Esophagus muscularis mucosa (tissue), 4 donors: ENCODE measurements around the gene KAZN. TPM values are rescaled to one million over a fixed set of nuclear protein-coding genes. Genes with fewer than 3 reads are reported as not detected.

Experiments used
- DNase-seq: peaks from one replicate; pipeline ENCODE4 v3.0.0-alpha.2; 2017; ENCODE audit errors: extremely low spot score
- H3K27ac ChIP-seq, 4 donors: fragments of 200-600 bp; sonication (generic); replicated peaks in 1 of 4; 1 replicate in 3 of 4; 2 replicates in 1 of 4; pipeline ENCODE4 v1.5.1; 2016 to 2019; ENCODE audit warnings: mild to moderate bottlenecking in 1 of 4
- H3K27me3 ChIP-seq, 4 donors: fragments of 200-600 bp; sonication (generic); one replicate each; pipeline versions ENCODE4 v1.5.1 to v1.6.0; 2016 to 2019
- H3K36me3 ChIP-seq, 4 donors: fragments of 200-600 bp; sonication (generic); one replicate each; pipeline ENCODE4 v1.5.1; 2016 to 2019
- H3K4me1 ChIP-seq, 4 donors: fragments of 200-600 bp; sonication (generic); one replicate each; pipeline ENCODE4 v1.5.1; 2016 to 2019
- H3K4me3 ChIP-seq, 4 donors: fragments of 200-600 bp; sonication (generic); 1 replicate in 2 of 4; 2 replicates in 2 of 4; pipeline ENCODE4 v1.5.1; 2016 to 2019; ENCODE audit warnings: mild to moderate bottlenecking in 4 of 4, moderate library complexity in 1 of 4
- H3K9me3 ChIP-seq, 4 donors: fragments of 200-600 bp; sonication (generic); 1 replicate in 3 of 4; 2 replicates in 1 of 4; pipeline ENCODE4 v1.5.1; 2016 to 2019
- EP300 ChIP-seq: sonication (generic); formaldehyde crosslinking; IDR thresholded peaks from one replicate; pipeline ENCODE4 v1.6.1; 2017; ENCODE audit warnings: antibody characterized with exemption
- POLR2A ChIP-seq: fragments of 450-650 bp; IDR thresholded peaks from one replicate; pipeline ENCODE4 v1.6.1; 2017; ENCODE audit warnings: antibody characterized with exemption, moderate library complexity, mild to moderate bottlenecking, low read depth
- POLR2AphosphoS5 ChIP-seq, 2 donors: sonication (generic); formaldehyde crosslinking; IDR thresholded peaks; one replicate each; pipeline ENCODE4 v1.6.1; 2017; ENCODE audit warnings: antibody characterized with exemption in 2 of 2
- WGBS: methylation state at CpG from one replicate; pipeline ENCODE4 v1.1.5; 2018; 5-methylcytosine and 5-hydroxymethylcytosine counted together
- intact Hi-C: fragments of 100-400 bp; cut with DNase I; formaldehyde crosslinking; loops from one replicate; pipeline ENCODE4 v1.15.1; 2023
- total RNA-seq, 4 donors: library from RNA; depleted of rRNA; stranded (reverse); fragments of >200 nt; gene quantifications; one replicate each; pipeline versions ENCODE4 v1.1.0 to v1.2.1, GENCODE V29; 2016
- TF ChIP-seq, protein P1 (sequence below), 3 experiments: fragments of 200-600 bp in 2 of 3; fragments of 450-650 bp in 1 of 3; sonication (generic) in 2 of 3; IDR thresholded peaks; one replicate each; pipeline ENCODE4 v1.5.1; 2017 to 2019; ENCODE audit warnings: antibody characterized with exemption in 3 of 3, mild to moderate bottlenecking in 2 of 3, moderate library complexity in 1 of 3

KAZN gene
- total RNA-seq, 4 donors from 2014 or later: 9.9 to 14.1 (median 11.9) TPM

- Histone ChIP-seq H3K36me3 (no peaks in the 10 kb centered on the region), H3K27ac (no peak overlapping the region), H3K4me3 (no peak overlapping the region), H3K4me1 (no peaks in the 10 kb centered on the region), H3K9me3 (no peaks in the 10 kb centered on the region), H3K27me3 (peaks cover 0 to 11% (median 0%) of the 10 kb centered on the region in 4 donors)
- TF ChIP-seq, protein P1, sequence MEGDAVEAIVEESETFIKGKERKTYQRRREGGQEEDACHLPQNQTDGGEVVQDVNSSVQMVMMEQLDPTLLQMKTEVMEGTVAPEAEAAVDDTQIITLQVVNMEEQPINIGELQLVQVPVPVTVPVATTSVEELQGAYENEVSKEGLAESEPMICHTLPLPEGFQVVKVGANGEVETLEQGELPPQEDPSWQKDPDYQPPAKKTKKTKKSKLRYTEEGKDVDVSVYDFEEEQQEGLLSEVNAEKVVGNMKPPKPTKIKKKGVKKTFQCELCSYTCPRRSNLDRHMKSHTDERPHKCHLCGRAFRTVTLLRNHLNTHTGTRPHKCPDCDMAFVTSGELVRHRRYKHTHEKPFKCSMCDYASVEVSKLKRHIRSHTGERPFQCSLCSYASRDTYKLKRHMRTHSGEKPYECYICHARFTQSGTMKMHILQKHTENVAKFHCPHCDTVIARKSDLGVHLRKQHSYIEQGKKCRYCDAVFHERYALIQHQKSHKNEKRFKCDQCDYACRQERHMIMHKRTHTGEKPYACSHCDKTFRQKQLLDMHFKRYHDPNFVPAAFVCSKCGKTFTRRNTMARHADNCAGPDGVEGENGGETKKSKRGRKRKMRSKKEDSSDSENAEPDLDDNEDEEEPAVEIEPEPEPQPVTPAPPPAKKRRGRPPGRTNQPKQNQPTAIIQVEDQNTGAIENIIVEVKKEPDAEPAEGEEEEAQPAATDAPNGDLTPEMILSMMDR (IDR thresholded peaks at IDR 0.05): no peak
- no peak for TF ChIP-seq EP300
- no peak for TF ChIP-seq POLR2AphosphoS5 (IDR thresholded peaks at IDR 0.05)
- TF ChIP-seq POLR2A: no peak
- DNase-seq: no peak
- intact Hi-C loops: no loop called here
- 88% methylated on average over 10 of the region's 10 CpGs for WGBS
Observed at GRCh38 chr1:14888374-14888773, 289.9 kb downstream of the KAZN start.

GRCh38 chr1:14889825-14890440 is 291.4 kb downstream of the KAZN start:
- intact Hi-C loops: no loop called here
- 88% methylated on average over 13 of the region's 13 CpGs for WGBS
- H3K27me3 ChIP-seq: peaks cover 0 to 23% (median 0%) of the 10 kb centered on the region in 4 donors
- no peaks in the 10 kb centered on the region for H3K4me1 ChIP-seq
- H3K27ac ChIP-seq: no peak overlapping the region
- H3K4me3 ChIP-seq: no peak overlapping the region
- TF ChIP-seq POLR2A: no peak
- no peak for TF ChIP-seq EP300
- TF ChIP-seq POLR2AphosphoS5 (IDR thresholded peaks at IDR 0.05): no peak
- TF ChIP-seq, protein P1 (IDR thresholded peaks at IDR 0.05): no peak
- no peaks in the 10 kb centered on the region for H3K36me3 ChIP-seq
- no peaks in the 10 kb centered on the region for H3K9me3 ChIP-seq
- DNase-seq: no peak

- Histone ChIP-seq H3K36me3 (no peaks in the 10 kb centered on the region), H3K27me3 (peaks cover 0 to 23% (median 0%) of the 10 kb centered on the region in 4 donors), H3K9me3 (no peaks in the 10 kb centered on the region), H3K4me3 (no peak overlapping the region), H3K4me1 (no peaks in the 10 kb centered on the region), H3K27ac (no peak overlapping the region)
- TF ChIP-seq POLR2AphosphoS5 (IDR thresholded peaks at IDR 0.05): no peak
- TF ChIP-seq EP300: no peak
- no peak for TF ChIP-seq POLR2A
- TF ChIP-seq, protein P1 (IDR thresholded peaks at IDR 0.05): no peak
- no peak for DNase-seq
- 79% methylated on average over 3 of the region's 4 CpGs for WGBS
- intact Hi-C loops: no loop called here
Observed at GRCh38 chr1:14891991-14892390, 293.5 kb downstream of the KAZN start.

DNA sequence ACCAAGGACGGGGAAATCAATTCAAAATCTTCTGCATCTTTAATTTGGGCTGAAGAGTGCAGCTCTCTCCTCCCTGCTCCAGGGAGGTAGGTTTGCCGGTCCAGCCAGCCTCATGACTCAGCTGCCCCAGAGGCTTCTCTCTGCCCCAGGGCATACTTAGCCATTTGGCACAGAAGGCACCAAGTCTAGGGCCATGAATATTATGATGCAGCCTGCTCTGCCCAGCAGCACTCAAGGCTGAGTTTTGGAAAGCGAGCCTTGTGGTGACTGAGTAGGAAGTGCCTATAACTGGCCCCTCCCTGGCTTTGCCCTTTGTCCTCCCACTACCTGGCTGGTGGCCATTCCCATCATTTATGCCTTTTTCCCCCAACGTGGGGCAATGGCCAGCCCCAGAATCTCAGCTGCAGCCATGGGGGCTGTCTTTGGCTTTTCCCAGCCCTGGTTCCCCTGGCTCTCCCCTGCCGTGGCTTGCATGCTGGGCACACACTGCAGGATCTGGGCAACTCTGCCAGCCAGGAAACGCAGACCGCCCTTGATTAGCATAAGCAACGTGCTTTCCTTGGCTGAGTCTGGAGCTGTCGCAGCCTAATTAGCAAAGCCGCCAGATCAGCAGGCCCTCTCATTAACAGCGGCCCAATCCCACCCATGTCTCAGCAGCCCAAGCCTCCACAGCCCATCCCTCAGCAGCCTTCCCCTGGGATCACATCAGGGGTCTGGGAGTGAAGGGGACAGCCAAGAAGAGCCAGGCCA is 296.5 kb downstream of the KAZN start:
- Histone ChIP-seq H3K4me1 (no peaks in the 10 kb centered on the region), H3K9me3 (no peaks in the 10 kb centered on the region), H3K27me3 (peaks cover 0 to 32% (median 0%) of the 10 kb centered on the region in 4 donors), H3K36me3 (no peaks in the 10 kb centered on the region), H3K27ac (no peak overlapping the region), H3K4me3 (no peak overlapping the region)
- intact Hi-C loops: no loop called here
- no peak for DNase-seq
- TF ChIP-seq POLR2AphosphoS5 (IDR thresholded peaks at IDR 0.05): no peak
- TF ChIP-seq, protein P1 (IDR thresholded peaks at IDR 0.05): no peak
- TF ChIP-seq POLR2A: no peak
- no peak for TF ChIP-seq EP300
- WGBS: 80% methylated on average over 10 of the region's 11 CpGs
